NCI-H1930 (cell line): ENCODE data around the gene NUP54.

Source experiments
- DNase-seq, 2 experiments: peaks; one replicate each; lab custom pipeline; 2025; lab: John Stamatoyannopoulos, UW

Gene NUP54

DNA sequence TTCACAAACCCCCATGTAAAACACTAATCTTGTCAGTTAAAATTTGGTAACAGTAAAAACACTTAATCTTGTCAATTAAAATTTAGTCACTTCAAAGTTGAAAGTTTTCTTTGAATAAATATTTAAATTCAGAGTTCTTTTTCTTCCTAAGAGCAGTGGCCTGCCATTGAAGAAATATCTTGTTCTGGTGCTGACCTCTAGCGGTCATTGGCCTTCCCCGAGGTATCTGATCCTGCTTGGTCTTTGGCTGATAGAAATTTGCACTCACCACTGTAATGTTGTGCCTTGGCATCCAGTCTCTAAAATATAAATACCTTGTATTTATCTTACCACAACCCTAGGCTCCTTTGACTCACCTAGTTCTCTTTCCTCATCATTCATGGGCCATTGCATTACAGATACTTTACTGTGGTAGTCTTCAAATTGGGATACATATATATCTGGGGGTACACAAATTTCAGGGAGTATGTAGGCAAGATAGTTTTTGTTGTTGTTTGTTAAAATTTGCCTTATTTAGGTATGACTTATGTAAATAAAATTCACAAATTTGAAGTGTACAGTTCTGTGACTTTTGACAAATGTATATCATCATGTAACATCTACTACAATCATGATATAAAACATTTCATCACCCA is 80.4 kb downstream of the NUP54 start:
- peak; percentile 18 to 55 for DNase-seq

DNA sequence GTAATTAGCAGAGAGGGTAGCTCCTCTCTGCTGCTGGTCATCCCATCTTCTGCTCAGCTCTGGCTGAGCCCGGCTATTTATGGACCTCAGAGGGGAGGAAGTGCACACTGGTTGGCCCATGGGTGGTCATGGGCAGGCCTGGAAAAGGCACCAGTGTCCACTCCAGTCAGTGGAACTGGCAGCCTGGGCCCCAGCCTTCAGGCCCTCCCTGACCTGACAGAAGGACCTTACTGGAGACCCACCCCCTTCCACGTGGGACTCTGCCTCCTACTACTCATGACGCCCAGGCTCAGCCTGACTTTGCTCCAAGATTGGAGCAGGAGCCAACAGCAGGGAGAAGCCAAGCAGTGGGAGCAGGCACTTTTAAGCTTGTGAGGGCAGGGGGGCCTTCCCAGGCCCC is 81.7 kb downstream of the NUP54 start:
- DNase-seq, result no peak
